Ectodermal cell (in vitro differentiated cells): ENCODE data around the gene ENTPD5. TPM values are rescaled to one million over a fixed set of nuclear protein-coding genes. Genes with fewer than 3 reads are reported as not detected.
A peak's percentile ranks its signal among the peaks of the same experiment; 100 is the strongest.

Experiments
- H3K27ac ChIP-seq: 2 replicates; pipeline ENCODE4 v1.7.0; 2013; ENCODE audit warnings: mild to moderate bottlenecking, low read depth, low read length; ENCODE audit not compliant: insufficient read depth, poor library complexity, severe bottlenecking
- H3K27me3 ChIP-seq: 2 replicates; pipeline ENCODE4 v1.7.0; 2013; ENCODE audit warnings: mild to moderate bottlenecking, low read length; ENCODE audit not compliant: insufficient read depth, control insufficient read depth, poor library complexity, severe bottlenecking
- H3K36me3 ChIP-seq: one replicate; pipeline ENCODE4 v1.7.0; 2013; ENCODE audit warnings: low read length; ENCODE audit not compliant: control insufficient read depth, insufficient read depth
- H3K4me1 ChIP-seq: one replicate; pipeline ENCODE4 v1.7.0; 2013; ENCODE audit warnings: low read length; ENCODE audit not compliant: control insufficient read depth, insufficient read depth
- H3K4me3 ChIP-seq: 2 replicates; pipeline ENCODE4 v1.7.0; 2013; ENCODE audit warnings: low read depth, low read length, control low read depth; ENCODE audit not compliant: insufficient read depth
- H3K9me3 ChIP-seq: 2 replicates; pipeline ENCODE4 v1.7.0; 2013; ENCODE audit warnings: mild to moderate bottlenecking, low read length, moderate library complexity; ENCODE audit not compliant: control insufficient read depth
- WGBS, 2 experiments: methylation state at CpG; one replicate each; pipeline ENCODE4 v1.1.7; 2013; ENCODE audit warnings: missing lambda C conversion rate in 2 of 2; 5-methylcytosine and 5-hydroxymethylcytosine counted together
- polyA plus RNA-seq, 4 experiments: library from polyadenylated mRNA; stranded (reverse); fragments of 50-300 nt; gene quantifications; one replicate each; pipeline ENCODE4 v1.2.3, GENCODE V29; 2013

ENTPD5 gene
- polyA plus RNA-seq (2013, experiment 1 of 4) = 11.0 TPM
- polyA plus RNA-seq (2013, experiment 2 of 4) = 11.5 TPM
- 8.1 TPM for polyA plus RNA-seq (2013, experiment 3 of 4)
- 10.4 TPM for polyA plus RNA-seq (2013, experiment 4 of 4)

- H3K27ac ChIP-seq = peak within 1 kb of the TSS; percentile 55
- H3K9me3 ChIP-seq = no peaks in the 10 kb centered on the region
- peak within 1 kb of the TSS; percentile 96 for H3K4me3 ChIP-seq
- 0% methylated on average over 93 of the region's 93 CpGs for WGBS, 2 experiments
- peaks cover 3% of the 10 kb centered on the region for H3K27me3 ChIP-seq
- H3K36me3 ChIP-seq = no peaks in the 10 kb centered on the region
- no peaks in the 10 kb centered on the region for H3K4me1 ChIP-seq
Observed at GRCh38 chr14:74018586-74019407, at the start of gene ENTPD5, which contains the start of gene BBOF1. ENTPD5 (minus strand) TSS chr14:74019288; CDS start chr14:73988102, 31,186 bp downstream. BBOF1 (plus strand) TSS chr14:74019349; CDS start chr14:74019479, 130 bp downstream.

GRCh38 chr14:74065746-74066575, 46.9 kb upstream of the ENTPD5 start:
- H3K4me1 ChIP-seq = no peaks in the 10 kb centered on the region

GRCh38 chr14:74064883-74065282, 45.8 kb upstream of the ENTPD5 start:
- peaks cover 6% of the 10 kb centered on the region for H3K36me3 ChIP-seq

More at GRCh38 chr14:74065746-74066575, 46.9 kb upstream of the ENTPD5 start:
- H3K36me3 ChIP-seq = peaks cover 6% of the 10 kb centered on the region
- WGBS, 2 experiments = 89 to 90% methylated on average over 1 to 2 of the region's 3 CpGs
- no peaks in the 10 kb centered on the region for H3K27me3 ChIP-seq
- no peak overlapping the region for H3K27ac ChIP-seq
- no peak overlapping the region for H3K4me3 ChIP-seq
- H3K9me3 ChIP-seq = no peaks in the 10 kb centered on the region

GRCh38 chr14:74064426-74064825, 45.3 kb upstream of the ENTPD5 start:
- no peaks in the 10 kb centered on the region for H3K27me3 ChIP-seq
- H3K27ac ChIP-seq = no peak overlapping the region
- H3K9me3 ChIP-seq = no peaks in the 10 kb centered on the region
- no peak overlapping the region for H3K4me3 ChIP-seq
- H3K36me3 ChIP-seq = peaks cover 6% of the 10 kb centered on the region
- H3K4me1 ChIP-seq = no peaks in the 10 kb centered on the region

More at GRCh38 chr14:74064883-74065282, 45.8 kb upstream of the ENTPD5 start:
- Histone ChIP-seq H3K27me3 (no peaks in the 10 kb centered on the region), H3K9me3 (no peaks in the 10 kb centered on the region), H3K4me1 (no peaks in the 10 kb centered on the region), H3K4me3 (no peak overlapping the region), H3K27ac (no peak overlapping the region)
- WGBS, 2 experiments = 96 to 97% methylated on average over 3 of the region's 3 CpGs

GRCh38 chr14:74062809-74063150, 43.7 kb upstream of the ENTPD5 start:
- Histone ChIP-seq H3K4me1 (no peaks in the 10 kb centered on the region), H3K36me3 (peaks cover 6% of the 10 kb centered on the region), H3K27me3 (no peaks in the 10 kb centered on the region), H3K9me3 (no peaks in the 10 kb centered on the region), H3K27ac (no peak overlapping the region), H3K4me3 (no peak overlapping the region)
- WGBS, 2 experiments = 92 to 100% methylated on average over 2 of the region's 2 CpGs

GRCh38 chr14:74049876-74050495, 30.9 kb upstream of the ENTPD5 start:
- Histone ChIP-seq H3K27ac (no peak overlapping the region), H3K9me3 (no peaks in the 10 kb centered on the region), H3K4me3 (no peak overlapping the region), H3K36me3 (no peaks in the 10 kb centered on the region), H3K27me3 (no peaks in the 10 kb centered on the region), H3K4me1 (no peaks in the 10 kb centered on the region)
- 90 to 91% methylated on average over 2 to 3 of the region's 3 CpGs for WGBS, 2 experiments

GRCh38 chr14:74048281-74048680, 29.2 kb upstream of the ENTPD5 start:
- no peaks in the 10 kb centered on the region for H3K27me3 ChIP-seq
- no peaks in the 10 kb centered on the region for H3K4me1 ChIP-seq
- H3K9me3 ChIP-seq = no peaks in the 10 kb centered on the region
- WGBS, 2 experiments = 40 to 42% methylated on average over 1 to 2 of the region's 3 CpGs
- no peaks in the 10 kb centered on the region for H3K36me3 ChIP-seq
- H3K27ac ChIP-seq = no peak overlapping the region
- H3K4me3 ChIP-seq = no peak overlapping the region

- Histone ChIP-seq H3K36me3 (no peaks in the 10 kb centered on the region), H3K9me3 (no peaks in the 10 kb centered on the region), H3K27me3 (no peaks in the 10 kb centered on the region), H3K4me3 (no peak overlapping the region), H3K4me1 (no peaks in the 10 kb centered on the region), H3K27ac (no peak overlapping the region)
- 95 to 96% methylated on average over 4 of the region's 4 CpGs for WGBS, 2 experiments
Observed at GRCh38 chr14:74045522-74045921, 26.4 kb upstream of the ENTPD5 start.

GRCh38 chr14:74042296-74042695, 23.2 kb upstream of the ENTPD5 start:
- Histone ChIP-seq H3K27ac (no peak overlapping the region), H3K4me3 (no peak overlapping the region), H3K9me3 (no peaks in the 10 kb centered on the region), H3K4me1 (no peaks in the 10 kb centered on the region), H3K27me3 (no peaks in the 10 kb centered on the region), H3K36me3 (no peaks in the 10 kb centered on the region)
- WGBS, 2 experiments = 88 to 89% methylated on average over 2 of the region's 2 CpGs
